Activated CD4-positive, alpha-beta T cell treated with anti-CD3 and anti-CD28 coated beads, Interleukin-10, Interleukin-2, amounts not matched to agents 100 ng/mL and 50 ng/mL, durations not matched to agents 16 hours and 8 hours (primary cell): ENCODE results near the gene ARHGEF26.

ENCODE experiments used
- DNase-seq: peaks from one replicate; pipeline ENCODE4 v3.0.0-alpha.2; 2020

Gene ARHGEF26

DNA sequence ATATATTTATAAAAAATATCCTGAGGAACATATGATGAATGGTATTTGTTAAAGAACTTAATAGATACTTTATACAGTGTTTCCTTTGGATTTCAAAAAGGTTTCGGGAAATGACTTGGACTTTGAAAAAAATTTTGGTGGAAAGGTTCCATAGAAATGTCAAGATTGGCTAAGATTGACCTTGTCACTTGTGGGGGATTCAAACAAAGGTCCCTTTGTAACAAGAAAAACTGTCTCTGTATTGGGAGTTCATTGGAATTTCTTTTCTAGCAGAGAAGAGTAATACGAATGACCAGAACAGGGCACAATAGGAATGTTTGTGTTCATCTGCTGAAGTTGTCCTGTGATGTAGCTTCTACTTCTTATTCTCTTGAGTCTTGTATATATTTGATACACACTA is 43.2 kb downstream of the ARHGEF26 start:
- DNase-seq = no peak

DNA sequence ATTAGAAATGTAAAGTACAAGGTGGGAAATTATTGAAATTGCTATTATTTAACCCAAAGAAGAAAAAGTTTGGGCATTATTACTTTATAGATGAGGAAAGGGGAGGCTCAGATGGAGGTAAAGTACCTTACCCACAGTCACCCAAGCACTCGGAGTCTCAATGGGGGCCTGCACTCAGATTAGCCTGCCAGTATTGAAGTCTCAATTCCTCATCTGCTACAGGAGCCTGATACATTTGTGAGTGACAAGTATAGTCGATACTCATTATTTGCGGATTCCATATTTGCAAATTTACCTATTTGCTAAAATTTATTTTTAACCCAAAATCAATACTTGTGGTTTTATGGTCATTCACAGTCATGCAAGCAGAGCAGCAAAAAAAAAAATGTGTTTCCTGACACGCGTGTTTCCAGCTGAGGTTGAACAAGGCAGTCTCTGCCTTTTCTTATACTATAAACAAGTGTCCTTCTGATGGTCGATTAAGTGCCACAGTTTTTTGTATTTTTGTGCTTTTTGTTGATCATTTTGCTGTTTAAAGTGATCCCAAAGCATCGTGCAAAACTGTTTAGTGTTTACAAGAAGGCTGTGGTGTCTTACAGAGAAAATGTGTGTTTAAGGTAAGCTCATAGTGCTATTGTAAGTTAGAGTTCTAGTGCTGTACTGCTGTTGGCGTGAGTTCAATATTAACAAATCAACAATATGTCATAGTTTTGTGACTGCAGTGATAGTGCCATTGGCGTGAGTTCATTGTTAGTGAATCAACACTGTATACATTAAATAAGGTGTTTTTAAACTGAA is 48.0 kb downstream of the ARHGEF26 start:
- no peak for DNase-seq

DNA sequence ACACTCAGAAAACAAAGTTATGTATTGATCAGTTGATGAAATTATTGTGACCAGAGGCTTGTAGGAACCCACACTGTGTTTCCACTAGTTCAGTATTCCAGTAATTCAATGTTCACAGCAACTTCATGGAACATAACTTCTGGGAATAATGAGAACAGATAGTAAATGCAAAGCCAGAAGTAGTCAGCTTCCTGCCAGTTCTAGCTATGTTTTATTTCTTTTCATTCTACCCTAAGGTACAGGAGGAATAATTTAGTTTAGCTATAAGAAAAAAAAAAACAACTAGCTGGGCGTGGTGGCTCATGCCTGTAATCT is 48.6 kb downstream of the ARHGEF26 start:
- DNase-seq = no peak

DNA sequence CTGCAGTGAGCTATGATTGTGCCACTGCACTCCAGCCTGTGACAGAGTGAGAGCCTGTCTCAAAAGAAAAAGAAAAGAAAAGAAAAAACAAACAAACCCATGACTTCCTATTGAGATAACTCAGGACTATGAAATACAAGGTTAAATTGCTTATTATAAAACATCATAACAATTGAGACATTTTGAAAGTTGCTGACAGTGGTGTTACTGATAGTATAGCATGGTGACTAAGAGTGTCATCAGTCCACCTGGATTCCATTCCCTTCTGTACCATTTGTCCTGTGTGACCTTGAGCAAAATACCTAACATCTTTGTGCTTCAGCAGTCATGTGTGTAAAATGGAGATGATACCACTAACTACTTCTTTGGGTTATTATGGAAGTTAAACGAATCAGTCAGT is 49.1 kb downstream of the ARHGEF26 start:
- no peak for DNase-seq

GRCh38 chr3:154175041-154175440 is 53.9 kb downstream of the ARHGEF26 start:
- DNase-seq = no peak

DNA sequence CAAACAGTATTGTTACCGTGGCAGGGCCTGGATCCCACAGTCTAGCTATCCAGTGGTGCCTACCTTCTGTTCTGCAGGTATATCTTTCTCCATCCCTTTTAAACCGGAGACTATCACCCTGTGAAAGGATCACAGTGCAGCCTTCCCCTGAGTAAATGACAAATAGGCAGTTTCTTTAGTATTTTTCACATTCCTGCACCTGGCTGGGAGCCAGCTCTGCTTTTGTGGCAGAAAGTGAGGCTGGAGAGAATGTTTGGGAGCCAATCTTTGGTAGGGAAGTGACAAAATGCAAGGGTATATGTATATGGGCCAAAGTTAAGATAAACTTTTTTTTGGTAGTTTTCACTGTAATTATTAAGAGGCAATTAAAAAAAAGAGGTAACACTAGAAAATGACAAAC is 54.8 kb downstream of the ARHGEF26 start:
- no peak for DNase-seq

DNA sequence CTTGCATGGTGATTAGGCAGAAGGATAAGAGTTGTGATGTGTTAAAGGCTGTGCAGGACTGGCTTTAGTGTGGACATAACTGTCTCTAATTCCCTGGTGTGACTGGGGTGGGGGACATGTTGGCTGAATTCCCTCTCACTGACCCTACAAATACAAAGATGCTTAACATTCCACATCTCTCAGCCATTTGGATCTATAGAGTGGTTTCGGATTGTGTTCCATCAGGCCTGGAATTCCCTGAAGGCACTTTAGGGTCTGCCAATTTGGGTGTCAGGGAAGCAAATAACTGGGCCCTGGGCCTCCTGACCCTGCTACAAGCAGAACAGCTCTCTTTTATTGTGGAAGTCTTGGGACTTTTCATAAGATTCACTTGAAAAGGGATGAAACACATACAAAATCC is 56.2 kb downstream of the ARHGEF26 start:
- DNase-seq = no peak

GRCh38 chr3:154178172-154178571 is 57.0 kb downstream of the ARHGEF26 start:
- DNase-seq = no peak

DNA sequence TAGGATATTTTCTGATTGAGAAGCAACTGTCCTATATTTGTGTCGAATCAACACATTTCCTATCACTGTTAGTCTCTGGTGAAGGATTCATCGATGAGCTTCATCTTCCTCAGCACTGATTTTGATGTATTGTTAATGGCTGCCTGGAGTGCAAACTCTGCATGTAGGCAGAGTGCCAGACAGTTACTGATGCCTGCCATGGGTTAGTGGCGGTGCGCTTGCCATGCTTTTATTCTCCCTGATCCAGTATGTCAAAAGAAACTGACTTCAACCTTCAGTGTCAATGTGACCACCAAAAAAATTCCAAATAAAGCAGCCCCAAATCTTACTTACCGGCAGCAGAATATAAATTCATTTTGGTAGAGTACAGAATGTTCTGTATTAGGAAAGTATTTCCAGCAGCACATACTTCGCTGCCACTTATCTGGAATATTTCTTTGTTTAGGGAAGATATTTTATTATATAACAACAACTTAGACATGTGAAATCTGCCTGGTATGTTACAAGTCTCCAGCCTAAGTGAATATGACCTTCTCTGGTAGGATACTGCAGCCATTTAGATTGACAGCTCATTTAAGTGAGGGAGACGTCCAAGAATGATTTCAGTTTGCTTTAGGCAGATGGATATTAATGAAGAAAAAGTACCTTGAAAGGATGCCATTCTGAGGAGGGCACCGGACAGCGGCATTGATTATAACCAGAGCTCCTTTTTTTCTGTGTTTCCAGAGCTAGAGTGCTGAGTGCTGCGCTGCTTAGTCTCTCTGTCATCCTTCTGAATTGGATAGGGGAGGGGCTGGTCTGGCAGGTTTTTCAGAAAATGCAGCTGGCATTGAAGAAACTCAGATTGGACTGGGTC is 59.9 kb downstream of the ARHGEF26 start:
- DNase-seq = no peak

GRCh38 chr3:154182322-154182922 is 61.2 kb downstream of the ARHGEF26 start:
- DNase-seq = no peak

DNA sequence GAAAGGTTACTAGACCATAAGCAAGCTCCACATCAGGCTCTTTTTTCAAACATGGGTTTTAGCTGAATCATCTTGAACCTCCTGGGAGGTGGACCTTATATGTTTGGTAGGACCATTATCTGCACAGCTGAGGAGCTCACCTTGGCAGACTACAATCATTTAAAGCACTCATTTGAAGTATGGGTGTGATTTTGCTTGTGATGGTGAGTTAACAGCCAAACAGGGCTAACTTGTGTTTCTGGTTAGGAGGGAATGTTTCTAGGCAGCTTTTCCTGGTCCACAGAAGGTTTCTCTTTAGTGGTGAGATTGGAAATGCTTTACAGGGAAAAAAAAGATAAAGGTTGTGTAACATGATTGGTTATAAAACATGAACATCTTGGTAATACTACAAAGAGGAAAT is 61.8 kb downstream of the ARHGEF26 start:
- no peak for DNase-seq

GRCh38 chr3:154184582-154184981 is 63.4 kb downstream of the ARHGEF26 start:
- DNase-seq = no peak

GRCh38 chr3:154188437-154188836 is 67.2 kb downstream of the ARHGEF26 start:
- DNase-seq = no peak

GRCh38 chr3:154188846-154189245 is 67.7 kb downstream of the ARHGEF26 start:
- no peak for DNase-seq

DNA sequence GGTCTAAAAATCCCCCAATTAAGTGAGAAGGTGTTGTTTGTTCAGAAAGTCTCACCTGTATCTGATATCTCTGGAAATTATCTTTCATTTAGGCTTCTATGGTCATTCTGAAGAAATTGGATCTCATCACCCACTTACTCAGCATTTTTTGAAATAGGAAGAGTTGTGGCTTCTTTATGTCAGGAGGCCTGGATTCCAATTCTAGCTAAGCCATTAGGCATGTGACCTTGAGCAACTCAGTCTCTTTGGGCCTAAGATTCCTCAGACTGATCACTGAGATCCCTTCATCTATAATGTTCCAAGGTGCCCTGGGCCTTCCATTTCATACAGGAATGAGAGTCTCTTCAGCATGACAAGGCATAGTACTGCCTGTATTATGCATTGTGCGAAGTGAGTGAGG is 70.3 kb downstream of the ARHGEF26 start:
- DNase-seq = no peak

DNA sequence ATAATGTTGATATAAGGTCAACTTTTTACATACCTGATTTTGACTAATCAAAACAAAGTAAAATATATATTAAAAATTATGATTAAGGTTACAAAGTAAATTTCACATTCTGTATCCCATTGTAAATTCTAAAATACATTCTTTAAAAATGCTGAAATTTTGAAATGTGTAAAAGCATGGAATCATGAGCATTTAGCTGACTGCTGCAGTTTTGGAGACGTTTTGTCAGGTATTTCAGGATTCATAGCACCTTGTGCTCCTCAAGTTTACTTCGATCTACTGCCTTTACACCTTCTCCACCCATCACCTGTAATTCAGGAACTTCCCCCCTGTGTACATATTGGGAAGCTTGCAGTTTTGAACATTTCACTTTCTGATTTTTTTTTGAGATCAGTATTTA is 71.0 kb downstream of the ARHGEF26 start:
- no peak for DNase-seq

DNA sequence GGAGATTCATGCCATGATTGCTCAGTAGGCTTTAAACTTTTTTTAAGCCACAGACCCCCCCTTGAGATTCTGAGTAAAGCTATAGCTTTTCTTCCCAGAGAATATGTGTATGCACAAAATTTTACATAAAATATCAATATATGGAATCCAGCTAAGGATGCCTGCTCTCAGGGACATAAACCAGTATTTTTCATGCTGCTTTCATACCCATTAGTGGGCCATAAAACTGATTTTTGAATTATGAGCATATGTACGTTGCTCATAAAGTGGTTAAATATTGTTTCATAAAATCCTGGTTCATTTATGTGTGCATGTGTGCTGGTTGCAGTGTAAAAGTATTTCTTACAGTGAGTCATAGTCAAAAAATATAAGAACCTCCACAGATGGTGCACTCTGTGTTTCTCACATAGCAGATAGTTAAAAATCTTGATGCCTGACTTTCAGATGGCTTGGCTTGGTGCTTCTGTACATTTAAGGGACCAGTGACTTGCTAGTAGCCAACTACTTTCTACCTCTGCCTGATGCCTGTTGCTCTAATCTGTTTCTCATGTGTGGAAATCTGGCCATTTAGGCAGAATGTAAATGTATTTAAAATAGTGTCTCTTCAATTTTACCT is 71.9 kb downstream of the ARHGEF26 start:
- no peak for DNase-seq

GRCh38 chr3:154194877-154195276 is 73.7 kb downstream of the ARHGEF26 start:
- DNase-seq = no peak

- DNase-seq = no peak
These were observed 74.6 kb downstream of the ARHGEF26 start for GRCh38 chr3:154195620-154196356.

DNA sequence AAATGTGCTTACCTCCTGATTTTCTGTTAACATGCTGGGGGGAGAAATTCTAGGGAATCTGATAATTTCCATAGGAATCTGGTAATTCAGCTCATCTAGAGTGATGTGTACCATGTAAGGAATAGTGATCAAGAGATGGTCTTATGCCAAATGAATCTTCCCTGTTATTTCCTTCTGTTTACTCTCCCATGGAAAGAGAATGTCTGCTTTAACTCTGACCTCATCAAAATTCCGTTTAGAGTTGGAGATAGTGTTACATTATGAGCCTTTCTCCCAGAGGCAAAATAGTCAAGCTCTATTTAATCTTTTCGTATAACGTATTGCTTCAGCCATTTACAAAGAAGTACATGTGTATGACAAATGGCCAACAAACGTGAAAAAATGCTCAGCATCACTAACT is 76.6 kb downstream of the ARHGEF26 start:
- no peak for DNase-seq

DNA sequence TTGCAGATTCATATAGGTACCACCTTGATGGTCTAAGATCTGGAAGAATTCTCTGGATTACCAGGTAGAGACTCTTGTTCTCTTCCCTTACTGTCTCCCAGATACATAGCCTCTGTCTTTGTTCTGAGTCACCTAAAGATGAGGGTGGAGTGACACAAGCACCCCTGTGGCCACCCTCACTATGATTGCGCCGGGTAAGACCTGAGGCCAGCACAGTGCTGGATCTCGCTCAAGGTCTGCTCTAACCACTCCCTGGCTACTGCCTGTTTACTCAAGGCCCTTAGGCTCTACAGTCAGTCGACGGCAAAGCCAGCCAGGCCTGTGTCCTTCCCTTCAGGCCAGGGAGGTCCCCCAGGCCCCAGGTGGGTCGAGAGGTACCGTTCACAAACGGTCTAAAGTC is 88.3 kb downstream of the ARHGEF26 start:
- DNase-seq = no peak

- DNase-seq = no peak
These were observed 89.8 kb downstream of the ARHGEF26 start for GRCh38 chr3:154210986-154211385.

DNA sequence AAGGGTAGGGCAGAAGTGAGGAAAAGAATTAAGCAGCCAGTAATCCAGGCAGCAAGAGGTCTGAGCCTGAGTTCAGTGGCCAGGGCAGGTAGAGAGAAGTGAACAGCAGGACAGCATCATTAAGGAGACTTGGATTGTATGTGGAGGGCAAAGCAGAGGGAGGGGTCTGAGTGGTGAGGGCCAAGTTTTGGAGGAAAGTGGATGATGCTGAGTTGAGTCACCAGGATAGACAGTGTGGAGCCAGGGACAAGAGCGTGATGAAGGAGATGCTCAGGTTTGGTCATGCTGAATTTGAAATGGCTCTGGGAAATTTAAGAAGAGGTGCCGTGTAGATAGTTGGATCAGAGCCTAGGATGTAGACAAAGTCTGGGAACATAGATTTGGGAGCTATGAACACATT is 93.1 kb downstream of the ARHGEF26 start:
- DNase-seq = no peak
